Bronchial epithelial cell (primary cell): ENCODE results near the gene LCOR. TPM values are rescaled to one million over a fixed set of nuclear protein-coding genes. Genes with fewer than 3 reads are reported as not detected.
"Not testable (repeated sequence)": the region's sequence is repeated elsewhere in the genome, so short reads cannot be mapped to it uniquely, and the experiment has no call there.

ENCODE experiments used
- DNase-seq: peaks from one replicate; pipeline ENCODE4 v3.0.0-alpha.2; 2010; ENCODE audit warnings: low read depth
- FAIRE-seq: peaks from 2 replicates; lab custom pipeline; 2011; peaks lifted over from hg19 to GRCh38; lab: Jason Lieb, UNC
- H3K27me3 ChIP-seq: 2 replicates; pipeline ENCODE4 v1.5.1; 2011; ENCODE audit warnings: low read length; ENCODE audit not compliant: control insufficient read depth, insufficient read depth
- H3K36me3 ChIP-seq: 2 replicates; pipeline ENCODE4 v1.5.1; 2011; ENCODE audit warnings: low read length; ENCODE audit not compliant: control insufficient read depth, insufficient read depth
- H3K4me3 ChIP-seq: 2 replicates; pipeline ENCODE4 v1.5.1; 2011; ENCODE audit warnings: mild to moderate bottlenecking, low read depth, low read length, control low read depth
- total RNA-seq: library from RNA; depleted of rRNA; stranded (reverse); fragments of >200 nt; gene quantifications from 2 replicates; pipeline ENCODE4 v1.2.1, GENCODE V29; 2014
- TF ChIP-seq, protein P1 (sequence below): IDR thresholded peaks from 2 replicates; pipeline ENCODE4 v1.5.1; 2011; ENCODE audit warnings: mild to moderate bottlenecking, moderate library complexity, low read length, control low read depth, inconsistent platforms; ENCODE audit not compliant: insufficient read depth, severe bottlenecking

Gene LCOR
- total RNA-seq, 1 donor from 2014 or later, result 29.5 TPM

DNA sequence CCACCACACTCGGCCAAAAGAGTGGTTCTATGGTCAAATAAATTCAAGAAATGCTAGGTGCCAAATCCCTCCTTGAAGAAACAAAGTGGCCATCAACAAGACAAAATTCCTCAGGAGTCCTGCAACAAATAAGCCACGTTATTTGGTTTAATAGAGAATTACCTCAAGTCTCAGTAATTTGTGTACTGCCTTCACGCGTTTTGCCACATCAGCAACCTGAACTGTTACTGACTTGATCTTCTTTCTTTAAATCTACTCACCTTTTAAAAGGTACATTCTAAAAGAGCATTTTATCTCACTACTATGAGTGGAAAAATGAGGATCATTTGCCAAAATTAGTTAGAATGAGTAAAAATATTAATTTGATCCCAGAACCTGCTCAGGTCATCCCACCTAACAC, 34.6 kb upstream of the LCOR start:
- FAIRE-seq (no peak), DNase-seq (no peak)
- TF ChIP-seq, protein P1, sequence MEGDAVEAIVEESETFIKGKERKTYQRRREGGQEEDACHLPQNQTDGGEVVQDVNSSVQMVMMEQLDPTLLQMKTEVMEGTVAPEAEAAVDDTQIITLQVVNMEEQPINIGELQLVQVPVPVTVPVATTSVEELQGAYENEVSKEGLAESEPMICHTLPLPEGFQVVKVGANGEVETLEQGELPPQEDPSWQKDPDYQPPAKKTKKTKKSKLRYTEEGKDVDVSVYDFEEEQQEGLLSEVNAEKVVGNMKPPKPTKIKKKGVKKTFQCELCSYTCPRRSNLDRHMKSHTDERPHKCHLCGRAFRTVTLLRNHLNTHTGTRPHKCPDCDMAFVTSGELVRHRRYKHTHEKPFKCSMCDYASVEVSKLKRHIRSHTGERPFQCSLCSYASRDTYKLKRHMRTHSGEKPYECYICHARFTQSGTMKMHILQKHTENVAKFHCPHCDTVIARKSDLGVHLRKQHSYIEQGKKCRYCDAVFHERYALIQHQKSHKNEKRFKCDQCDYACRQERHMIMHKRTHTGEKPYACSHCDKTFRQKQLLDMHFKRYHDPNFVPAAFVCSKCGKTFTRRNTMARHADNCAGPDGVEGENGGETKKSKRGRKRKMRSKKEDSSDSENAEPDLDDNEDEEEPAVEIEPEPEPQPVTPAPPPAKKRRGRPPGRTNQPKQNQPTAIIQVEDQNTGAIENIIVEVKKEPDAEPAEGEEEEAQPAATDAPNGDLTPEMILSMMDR, result no peak
- Histone ChIP-seq H3K36me3 (no peaks in the 10 kb centered on the region), H3K4me3 (no peak overlapping the region), H3K27me3 (no peaks in the 10 kb centered on the region)

DNA sequence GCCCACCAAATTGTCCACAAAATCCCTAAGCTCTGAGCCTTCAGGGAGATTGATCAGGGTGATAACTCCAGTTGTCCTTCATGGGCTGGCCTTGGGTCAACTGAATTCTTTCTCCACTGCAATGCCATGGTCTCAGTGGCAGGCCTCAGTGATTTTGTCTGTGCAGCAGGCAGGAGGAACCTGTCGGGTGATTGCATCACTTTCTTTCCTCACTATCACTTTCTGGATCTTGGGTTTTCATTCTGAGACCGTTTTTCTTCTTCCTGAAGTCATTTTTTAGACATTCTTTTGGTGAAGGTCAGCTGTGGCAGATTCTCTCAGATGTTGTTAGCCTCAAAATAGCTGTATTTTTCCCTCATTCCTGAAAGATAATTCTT, 28.8 kb upstream of the LCOR start:
- DNase-seq (no peak), FAIRE-seq (no peak)
- TF ChIP-seq, protein P1, result no peak
- Histone ChIP-seq H3K27me3 (no peaks in the 10 kb centered on the region), H3K36me3 (no peaks in the 10 kb centered on the region), H3K4me3 (no peak overlapping the region)

DNA sequence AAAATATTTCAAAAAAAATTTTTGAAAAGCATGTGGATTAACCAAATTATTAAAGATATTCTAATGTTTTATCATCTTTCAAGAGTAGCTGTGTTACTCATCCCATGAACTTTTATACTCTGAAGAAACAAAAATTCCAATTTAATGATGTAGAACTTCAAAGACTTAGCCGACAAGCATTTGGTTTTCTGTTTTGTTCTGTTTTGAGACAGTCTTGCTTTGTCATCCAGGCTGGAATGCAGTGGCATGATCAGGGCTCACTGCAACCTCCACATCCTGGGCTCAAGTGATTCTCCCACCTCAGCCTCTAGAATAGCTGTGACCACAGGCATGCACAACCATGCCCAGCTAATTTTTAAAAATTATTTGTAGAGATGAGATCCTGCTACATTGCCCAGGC, 17.8 kb upstream of the LCOR start:
- Histone ChIP-seq H3K4me3 (no peak overlapping the region), H3K27me3 (no peaks in the 10 kb centered on the region), H3K36me3 (no peaks in the 10 kb centered on the region)
- no peak for FAIRE-seq
- peak; percentile 76 for DNase-seq
- TF ChIP-seq, protein P1, result no peak

DNA sequence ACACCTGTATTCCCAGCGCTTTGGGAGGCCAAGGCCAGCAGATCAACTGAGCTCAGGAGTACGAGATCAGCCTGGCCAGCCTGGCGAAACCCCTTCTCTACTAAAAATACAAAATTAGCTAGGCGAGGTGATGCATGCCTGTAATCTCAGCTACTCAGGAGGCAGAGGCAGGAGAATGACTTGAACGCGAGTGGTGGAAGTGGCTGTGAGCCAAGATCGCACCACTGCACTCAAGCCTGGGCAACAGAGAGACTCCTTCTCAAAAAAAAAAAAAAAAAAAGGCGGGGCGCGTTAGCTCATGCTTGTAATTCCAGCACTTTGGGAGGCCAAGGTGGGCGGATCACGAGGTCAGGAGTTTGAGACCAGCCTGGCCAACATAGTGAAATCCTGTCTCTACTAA, 13.1 kb upstream of the LCOR start:
- H3K36me3 ChIP-seq, FAIRE-seq, DNase-seq, H3K27me3 ChIP-seq, H3K4me3 ChIP-seq: not testable (repeated sequence)

DNA sequence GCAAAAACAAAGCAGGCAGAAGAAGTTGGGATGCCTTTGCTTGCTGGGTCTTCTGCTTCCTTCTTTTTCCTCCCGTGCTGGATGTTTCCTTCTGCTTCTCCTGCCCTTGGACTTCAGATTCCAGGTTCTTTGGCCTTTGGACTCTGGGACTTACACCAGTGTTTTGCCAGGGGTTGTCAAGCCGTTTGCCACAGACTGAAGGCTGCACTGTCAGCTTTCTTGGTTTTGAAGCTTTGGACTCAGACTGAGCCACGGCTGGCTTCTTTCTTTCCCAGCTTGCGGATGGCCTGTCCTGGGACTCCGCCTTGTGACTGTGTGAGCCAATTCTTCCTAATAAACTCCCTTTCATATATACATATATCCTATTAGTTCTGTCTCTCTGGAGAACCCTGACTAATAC, 11.3 kb upstream of the LCOR start:
- FAIRE-seq (no peak), DNase-seq (no peak)
- H3K27me3 ChIP-seq, result no peaks in the 10 kb centered on the region
- no peaks in the 10 kb centered on the region for H3K36me3 ChIP-seq
- TF ChIP-seq, protein P1, result no peak
- H3K4me3 ChIP-seq, result no peak overlapping the region

DNA sequence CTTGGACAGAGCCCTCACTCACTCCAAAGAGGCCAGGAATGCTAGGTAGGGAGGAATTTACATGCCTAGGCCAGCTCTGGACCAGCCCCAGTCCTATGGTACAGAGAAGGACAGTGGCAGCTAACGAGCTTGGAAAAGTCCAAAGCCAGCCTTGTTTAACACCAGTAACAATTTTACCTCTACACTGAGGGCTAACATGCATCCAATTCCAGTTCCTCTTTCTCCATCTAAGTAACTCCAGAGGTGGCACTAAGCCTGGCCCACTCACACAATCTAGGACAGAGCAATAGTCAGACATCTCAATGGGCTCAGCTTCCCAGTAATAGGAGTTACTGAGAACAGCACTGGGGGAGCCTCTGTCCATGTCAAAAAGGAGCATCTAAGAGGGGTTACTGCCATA, 5.7 kb upstream of the LCOR start:
- Histone ChIP-seq H3K4me3 (no peak overlapping the region), H3K27me3 (no peaks in the 10 kb centered on the region), H3K36me3 (no peaks in the 10 kb centered on the region)
- FAIRE-seq (no peak), DNase-seq (no peak)
- TF ChIP-seq, protein P1, result no peak
